K562 (cell line): ENCODE measurements around the gene CEP95. TPM values are rescaled to one million over a fixed set of nuclear protein-coding genes. Genes with fewer than 3 reads are reported as not detected.
A peak's percentile ranks its signal among the peaks of the same experiment; 100 is the strongest.

Experiments
- ATF6 ChIP-seq: sonication (generic); formaldehyde crosslinking; IDR thresholded peaks from 2 replicates; pipeline ENCODE4 v1.4.0; 2020; ENCODE audit warnings: mild to moderate bottlenecking, missing genetic modification reagents
- BRF2 ChIP-seq: IDR thresholded peaks from 3 replicates; pipeline ENCODE4 v1.6.1; 2011; ENCODE audit warnings: borderline replicate concordance, mild to moderate bottlenecking; ENCODE audit not compliant: insufficient read length, insufficient read depth
- CBFA2T3 ChIP-seq: fragments of 450-650 bp; IDR thresholded peaks from 2 replicates; pipeline ENCODE4 v1.6.1; 2017
- CHD1 ChIP-seq: fragments of 200-600 bp; sonication (generic); IDR thresholded peaks from one replicate; pipeline ENCODE4 v1.6.1; 2012; ENCODE audit warnings: mild to moderate bottlenecking, moderate library complexity, low read length, inconsistent platforms
- HDAC1 ChIP-seq, 2 experiments: fragments of 450-650 bp; IDR thresholded peaks; 2 replicates each; pipeline ENCODE4 v1.6.1; 2016 to 2017; ENCODE audit warnings: inconsistent platforms in 1 of 2, mild to moderate bottlenecking in 1 of 2, moderate library complexity in 1 of 2
- NFRKB ChIP-seq: fragments of 450-650 bp; IDR thresholded peaks from 2 replicates; pipeline ENCODE4 v1.6.1; 2016; ENCODE audit warnings: low read depth
- NR3C1 ChIP-seq: sonication (generic); formaldehyde crosslinking; IDR thresholded peaks from 2 replicates; pipeline ENCODE4 v1.8.1; 2022; ENCODE audit warnings: missing genetic modification reagents
- PTTG1 ChIP-seq: fragments of 450-650 bp; IDR thresholded peaks from 2 replicates; pipeline ENCODE4 v1.6.1; 2016; ENCODE audit warnings: low read depth, mild to moderate bottlenecking, missing genetic modification characterization, missing compliant biosample characterization
- RCOR1 ChIP-seq, 2 experiments: IDR thresholded peaks; 2 replicates each; pipeline ENCODE4 v1.6.1; 2012; ENCODE audit warnings: low read depth in 2 of 2, low read length in 2 of 2, borderline replicate concordance in 1 of 2, improper control_type of control experiment in 1 of 2
- SNAPC5 ChIP-seq: fragments of 250-450 bp; sonication (Bioruptor Pico); IDR thresholded peaks from 2 replicates; pipeline ENCODE4 v1.8.0; 2021; ENCODE audit warnings: moderate library complexity, mild to moderate bottlenecking, inconsistent platforms
- TFAP4 ChIP-seq: sonication (generic); formaldehyde crosslinking; IDR thresholded peaks from 2 replicates; pipeline ENCODE4 v1.8.0; 2022; ENCODE audit warnings: missing genetic modification reagents, mild to moderate bottlenecking, moderate library complexity, borderline replicate concordance
- YBX1 ChIP-seq: fragments of 450-650 bp; IDR thresholded peaks from 2 replicates; pipeline ENCODE4 v1.7.1; 2016; ENCODE audit warnings: mild to moderate bottlenecking
- ZHX1 ChIP-seq: fragments of 150-350 bp; conservative IDR thresholded peaks from 2 replicates; pipeline ENCODE4 v1.6.1; 2014; ENCODE audit warnings: low read length
- ZNF277 ChIP-seq: fragments of 250-450 bp; sonication (Bioruptor Pico); IDR thresholded peaks from 2 replicates; pipeline ENCODE4 v1.8.0; 2022; ENCODE audit warnings: inconsistent platforms, mild to moderate bottlenecking, moderate library complexity, borderline replicate concordance
- ZZZ3 ChIP-seq: fragments of 450-650 bp; IDR thresholded peaks from 2 replicates; pipeline ENCODE4 v1.6.1; 2016; ENCODE audit warnings: antibody characterized with exemption, mild to moderate bottlenecking, moderate library complexity
- polyA plus RNA-seq, 8 experiments: library from polyadenylated mRNA; depleted of rRNA in 4 of 8; stranded (reverse) in 5 of 8; unstranded in 3 of 8; fragments of >200 nt; fragmentation: Nextera tagmentation in 2 of 8; fragmentation: Illumina TruSeq in 1 of 8; extraction: Ambion mirVana in 2 of 8; extraction: Trizol in 1 of 8; gene quantifications; 2 replicates each; pipeline versions ENCODE4 v1.2.1 to v1.2.3, GENCODE V29; 2011 to 2014; ENCODE audit warnings: inconsistent platforms in 1 of 8, missing spikeins in 1 of 8
- total RNA-seq, 7 experiments: library from RNA; depleted of rRNA in 6 of 7; stranded (reverse); fragments of >200 nt in 6 of 7; fragmentation: Illumina TruSeq in 2 of 7; extraction: Trizol in 2 of 7; gene quantifications; 2 replicates each; pipeline versions ENCODE4 v1.2.1 to v1.2.3, GENCODE V29; 2011 to 2021; ENCODE audit warnings: low replicate concordance in 1 of 7

Gene CEP95
- total and polyA plus RNA-seq, 9 of the 15 experiments (the other 6 are each of a cell fraction or from before 2014, with no cell fraction given) = 26.7 to 80.7 (median 56.9) TPM

GRCh38 chr17:64505340-64506200 is 1.2 kb upstream of the CEP95 start (continued):
- TF ChIP-seq ATF6 (CRISPR knock-in tag) = 0 out of 2 replicates have a peak, but pooled peaks have one; percentile 55
- TF ChIP-seq RCOR1 (IDR thresholded peaks at IDR 0.05; ENCODE audit: borderline replicate concordance in 1 of 2, low read depth in 2 of 2, low read length in 2 of 2) = no peak
- no peak for TF ChIP-seq ZHX1
- TF ChIP-seq PTTG1 (tag) = no peak
- TF ChIP-seq CBFA2T3 = no peak
- peak; percentile 99 for TF ChIP-seq NFRKB
- no peak for TF ChIP-seq BRF2
- TF ChIP-seq ZNF277 = no peak
- peak in 1 of 2 experiments; percentile 13; a peak in 1 of 4 replicates for TF ChIP-seq HDAC1 (IDR thresholded peaks at IDR 0.05)
- TF ChIP-seq CHD1 = peak; percentile 99
- no peak for TF ChIP-seq SNAPC5
- no peak for TF ChIP-seq ZZZ3
- peak; percentile 51; the same call in 1 of the 2 replicates for TF ChIP-seq TFAP4 (CRISPR knock-in tag)
- no peak for TF ChIP-seq YBX1
- TF ChIP-seq NR3C1 (CRISPR knock-in tag) = peak; percentile 34; the same call in 1 of the 2 replicates
